ENCODE data around the gene CDKAL1.

The CDKAL1 gene

GRCh38 chr6:20900389-20901160 lies 366.3 kb downstream of the CDKAL1 start:
- H3K4me1 ChIP-seq: no peaks in the 10 kb centered on the region
- DNase-seq: no peak
- H3K9me3 ChIP-seq: no peaks in the 10 kb centered on the region
- no peaks in the 10 kb centered on the region for H3K27me3 ChIP-seq
- no peaks in the 10 kb centered on the region for H3K36me3 ChIP-seq
- H3K27ac ChIP-seq: no peak overlapping the region
- intact Hi-C loops (cut with DNase I; ENCODE audit: low total_unique reads): no loop called here
- H3K4me3 ChIP-seq: no peak overlapping the region
- TF ChIP-seq, protein P1, sequence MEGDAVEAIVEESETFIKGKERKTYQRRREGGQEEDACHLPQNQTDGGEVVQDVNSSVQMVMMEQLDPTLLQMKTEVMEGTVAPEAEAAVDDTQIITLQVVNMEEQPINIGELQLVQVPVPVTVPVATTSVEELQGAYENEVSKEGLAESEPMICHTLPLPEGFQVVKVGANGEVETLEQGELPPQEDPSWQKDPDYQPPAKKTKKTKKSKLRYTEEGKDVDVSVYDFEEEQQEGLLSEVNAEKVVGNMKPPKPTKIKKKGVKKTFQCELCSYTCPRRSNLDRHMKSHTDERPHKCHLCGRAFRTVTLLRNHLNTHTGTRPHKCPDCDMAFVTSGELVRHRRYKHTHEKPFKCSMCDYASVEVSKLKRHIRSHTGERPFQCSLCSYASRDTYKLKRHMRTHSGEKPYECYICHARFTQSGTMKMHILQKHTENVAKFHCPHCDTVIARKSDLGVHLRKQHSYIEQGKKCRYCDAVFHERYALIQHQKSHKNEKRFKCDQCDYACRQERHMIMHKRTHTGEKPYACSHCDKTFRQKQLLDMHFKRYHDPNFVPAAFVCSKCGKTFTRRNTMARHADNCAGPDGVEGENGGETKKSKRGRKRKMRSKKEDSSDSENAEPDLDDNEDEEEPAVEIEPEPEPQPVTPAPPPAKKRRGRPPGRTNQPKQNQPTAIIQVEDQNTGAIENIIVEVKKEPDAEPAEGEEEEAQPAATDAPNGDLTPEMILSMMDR (IDR thresholded peaks at IDR 0.05): no peak

DNA sequence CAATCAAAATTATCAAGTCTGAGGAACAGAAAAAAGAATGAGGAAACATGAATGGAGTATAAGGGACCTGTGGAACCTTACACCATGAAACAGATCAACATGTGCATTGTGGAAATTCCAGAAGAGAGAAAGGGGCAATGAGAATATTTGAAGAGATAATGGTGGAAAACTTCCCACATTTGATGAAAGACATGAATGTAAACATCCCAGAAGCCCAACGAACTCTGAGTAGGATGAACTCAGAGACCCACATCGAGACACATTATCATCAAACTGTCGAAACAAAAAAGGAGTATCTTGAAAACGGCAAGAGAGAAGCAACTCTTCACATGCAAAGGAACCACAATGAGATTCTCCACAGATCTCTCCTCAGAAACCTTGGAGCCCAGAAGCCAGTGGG lies 371.1 kb downstream of the CDKAL1 start:
- intact Hi-C loops (cut with DNase I; ENCODE audit: low total_unique reads): no loop called here
- Histone ChIP-seq H3K27me3 (no peaks in the 10 kb centered on the region), H3K4me1 (no peaks in the 10 kb centered on the region)

GRCh38 chr6:20906945-20907344 lies 372.7 kb downstream of the CDKAL1 start:
- Histone ChIP-seq H3K4me3 (no peak overlapping the region), H3K4me1 (no peaks in the 10 kb centered on the region), H3K27me3 (no peaks in the 10 kb centered on the region), H3K27ac (no peak overlapping the region), H3K36me3 (no peaks in the 10 kb centered on the region), H3K9me3 (no peaks in the 10 kb centered on the region)
- intact Hi-C loops (cut with DNase I; ENCODE audit: low total_unique reads): no loop called here
- DNase-seq: no peak
- TF ChIP-seq, protein P1 (IDR thresholded peaks at IDR 0.05): no peak

More for the DNA sequence above, 371.1 kb downstream of the CDKAL1 start:
- Histone ChIP-seq H3K27ac (no peak overlapping the region), H3K36me3 (no peaks in the 10 kb centered on the region), H3K9me3 (no peaks in the 10 kb centered on the region), H3K4me3 (no peak overlapping the region)
- no peak for DNase-seq
- TF ChIP-seq, protein P1 (IDR thresholded peaks at IDR 0.05): no peak

- Histone ChIP-seq H3K36me3 (no peaks in the 10 kb centered on the region), H3K27ac (no peak overlapping the region), H3K4me1 (no peaks in the 10 kb centered on the region), H3K27me3 (no peaks in the 10 kb centered on the region), H3K9me3 (peaks cover 0 to 2% (median 0%) of the 10 kb centered on the region in 3 donors), H3K4me3 (no peak overlapping the region)
- TF ChIP-seq, protein P1 (IDR thresholded peaks at IDR 0.05): no peak
- intact Hi-C loops (cut with DNase I; ENCODE audit: low total_unique reads): no loop called here
- no peak for DNase-seq
Observed at GRCh38 chr6:20907486-20908071, 373.3 kb downstream of the CDKAL1 start.

DNA sequence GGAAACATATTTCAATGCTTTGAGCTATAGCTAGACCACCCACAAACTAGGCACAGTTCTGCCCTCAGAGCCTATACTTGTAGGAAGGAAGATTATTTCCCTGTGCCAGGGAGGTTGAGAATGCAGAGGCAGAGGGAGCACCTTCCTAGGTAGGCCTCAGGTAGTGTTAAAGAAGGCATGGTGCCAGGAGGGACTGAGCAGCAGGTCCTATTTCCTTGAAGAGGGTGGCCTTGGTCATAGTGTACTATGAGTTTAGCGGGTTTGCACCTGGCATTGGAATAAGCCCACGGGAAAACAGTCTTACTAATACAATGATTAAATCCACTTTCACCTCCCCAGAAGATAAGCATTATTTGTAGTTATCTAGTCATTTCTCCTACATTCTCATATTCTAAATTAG lies 375.4 kb downstream of the CDKAL1 start:
- Histone ChIP-seq H3K4me1 (no peaks in the 10 kb centered on the region), H3K27ac (no peak overlapping the region), H3K27me3 (no peaks in the 10 kb centered on the region), H3K36me3 (no peaks in the 10 kb centered on the region), H3K9me3 (peaks cover 0 to 8% (median 0%) of the 10 kb centered on the region in 3 donors), H3K4me3 (no peak overlapping the region)
- DNase-seq: no peak
- TF ChIP-seq, protein P1 (IDR thresholded peaks at IDR 0.05): no peak
- intact Hi-C loops (cut with DNase I; ENCODE audit: low total_unique reads): no loop called here

Measured in tibial artery (tissue), 4 donors.